Karpas-422 (cell line): ENCODE results near the gene APLP2. TPM values are rescaled to one million over a fixed set of nuclear protein-coding genes. Genes with fewer than 3 reads are reported as not detected.

ENCODE experiments used
- DNase-seq: peaks from one replicate; pipeline ENCODE4 v3.0.0-alpha.2; 2015
- H2AFZ ChIP-seq: fragments of 200-600 bp; sonication (generic); 2 replicates; pipeline ENCODE4 v1.6.1; 2014; ENCODE audit warnings: antibody characterized with exemption, low read length, mixed read lengths
- H3K27ac ChIP-seq: fragments of 200-600 bp; sonication (generic); 2 replicates; pipeline ENCODE4 v1.5.1; 2014; ENCODE audit warnings: mild to moderate bottlenecking, low read length, moderate library complexity
- H3K27me3 ChIP-seq: fragments of 200-600 bp; sonication (generic); 2 replicates; pipeline ENCODE4 v1.6.1; 2014; ENCODE audit warnings: low read length, mixed read lengths
- H3K36me3 ChIP-seq: fragments of 200-600 bp; sonication (generic); 2 replicates; pipeline ENCODE4 v1.6.1; 2014; ENCODE audit warnings: low read length, mixed read lengths; ENCODE audit not compliant: insufficient read depth
- H3K4me1 ChIP-seq: fragments of 200-600 bp; sonication (generic); 2 replicates; pipeline ENCODE4 v1.6.1; 2014; ENCODE audit warnings: mild to moderate bottlenecking, low read length, mixed read lengths
- H3K4me2 ChIP-seq: fragments of 200-600 bp; sonication (generic); 2 replicates; pipeline ENCODE4 v1.6.1; 2014; ENCODE audit warnings: low read length, low read depth, mild to moderate bottlenecking; ENCODE audit not compliant: poor library complexity, severe bottlenecking
- H3K4me3 ChIP-seq: fragments of 200-600 bp; sonication (generic); 2 replicates; pipeline ENCODE4 v1.5.1; 2014; ENCODE audit warnings: mild to moderate bottlenecking, antibody characterized with exemption, low read length, mixed read lengths
- H3K79me2 ChIP-seq: fragments of 200-600 bp; sonication (generic); 2 replicates; pipeline ENCODE4 v1.6.1; 2014; ENCODE audit warnings: mild to moderate bottlenecking, low read length, mixed read lengths
- H3K9ac ChIP-seq: fragments of 200-600 bp; sonication (generic); 2 replicates; pipeline ENCODE4 v1.6.0; 2014; ENCODE audit warnings: low read length
- H3K9me2 ChIP-seq: fragments of 200-600 bp; sonication (generic), shearing (Covaris generic); replicated peaks from 2 replicates; pipeline ENCODE4 v1.6.0; 2014; ENCODE audit warnings: mild to moderate bottlenecking, low read length, moderate library complexity; ENCODE audit not compliant: insufficient read depth
- H3K9me3 ChIP-seq: fragments of 300-700, 200-600 bp; sonication (generic); 2 replicates; pipeline ENCODE4 v1.6.1; 2014; ENCODE audit warnings: low read length, mixed read lengths
- H4K20me1 ChIP-seq: fragments of 200-600 bp; sonication (generic); 2 replicates; pipeline ENCODE4 v1.6.1; 2014; ENCODE audit warnings: mild to moderate bottlenecking, antibody characterized with exemption, low read length, low read depth; ENCODE audit not compliant: insufficient read depth
- total RNA-seq: library from RNA; depleted of rRNA; stranded (reverse); fragments of >200 nt; shearing (Covaris generic); gene quantifications from 2 replicates; pipeline ENCODE4 v1.2.3, GENCODE V29; 2014; ENCODE audit warnings: low replicate concordance

Gene APLP2
- total RNA-seq, 1 experiment from 2014 or later: 50.8 TPM

- Histone ChIP-seq H2AFZ (no peak overlapping the region), H4K20me1 (no peaks in the 10 kb centered on the region), H3K4me2 (no peak overlapping the region), H3K36me3 (peaks cover under 1% of the 10 kb centered on the region; the same call in 1 of the 2 replicates), H3K9ac (no peak overlapping the region), H3K79me2 (peaks cover 3% of the 10 kb centered on the region; the same call in 1 of the 2 replicates), H3K27ac (no peak overlapping the region), H3K4me3 (no peak overlapping the region), H3K9me2 (no peaks in the 10 kb centered on the region), H3K4me1 (peaks cover 6% of the 10 kb centered on the region), H3K27me3 (no peaks in the 10 kb centered on the region), H3K9me3 (no peaks in the 10 kb centered on the region)
- no peak for DNase-seq
Measured at GRCh38 chr11:130127509-130127908, 57.8 kb downstream of the APLP2 start.

- Histone ChIP-seq H3K27ac (no peak overlapping the region), H3K79me2 (peaks cover 3% of the 10 kb centered on the region; the same call in 1 of the 2 replicates), H3K27me3 (no peaks in the 10 kb centered on the region), H4K20me1 (no peaks in the 10 kb centered on the region), H3K9ac (no peak overlapping the region), H2AFZ (no peak overlapping the region), H3K9me2 (no peaks in the 10 kb centered on the region), H3K4me2 (no peak overlapping the region), H3K4me3 (no peak overlapping the region), H3K4me1 (peaks cover 6% of the 10 kb centered on the region), H3K9me3 (no peaks in the 10 kb centered on the region), H3K36me3 (peaks cover 3% of the 10 kb centered on the region; the same call in 1 of the 2 replicates)
- DNase-seq: no peak
Measured at GRCh38 chr11:130128626-130129025, 58.9 kb downstream of the APLP2 start.

GRCh38 chr11:130129922-130130321 is 60.2 kb downstream of the APLP2 start:
- Histone ChIP-seq H3K27ac (no peak overlapping the region), H2AFZ (no peak overlapping the region), H4K20me1 (no peaks in the 10 kb centered on the region), H3K4me2 (no peak overlapping the region), H3K4me3 (no peak overlapping the region), H3K79me2 (peaks cover 3% of the 10 kb centered on the region; the same call in 1 of the 2 replicates), H3K9me2 (no peaks in the 10 kb centered on the region), H3K9ac (no peak overlapping the region), H3K36me3 (peaks cover 6% of the 10 kb centered on the region; the same call in 1 of the 2 replicates), H3K4me1 (peaks cover 6% of the 10 kb centered on the region), H3K27me3 (no peaks in the 10 kb centered on the region), H3K9me3 (no peaks in the 10 kb centered on the region)
- no peak for DNase-seq

- H3K4me1 ChIP-seq: peaks cover 6% of the 10 kb centered on the region
- no peaks in the 10 kb centered on the region for H3K9me3 ChIP-seq
- H3K79me2 ChIP-seq: peaks cover 3% of the 10 kb centered on the region; the same call in 1 of the 2 replicates
- no peak overlapping the region for H3K9ac ChIP-seq
- peak; percentile 83 for DNase-seq
- no peaks in the 10 kb centered on the region for H3K9me2 ChIP-seq
- H3K27ac ChIP-seq: no peak overlapping the region
- H4K20me1 ChIP-seq: no peaks in the 10 kb centered on the region
- H3K4me2 ChIP-seq: no peak overlapping the region
- peaks cover 6% of the 10 kb centered on the region; the same call in 1 of the 2 replicates for H3K36me3 ChIP-seq
- H2AFZ ChIP-seq: no peak overlapping the region
- no peaks in the 10 kb centered on the region for H3K27me3 ChIP-seq
- H3K4me3 ChIP-seq: no peak overlapping the region
Measured at GRCh38 chr11:130131961-130132850, 62.5 kb downstream of the APLP2 start.

- Histone ChIP-seq H3K9ac (no peak overlapping the region), H3K27ac (no peak overlapping the region), H3K9me2 (no peaks in the 10 kb centered on the region), H3K9me3 (no peaks in the 10 kb centered on the region), H3K4me3 (no peak overlapping the region), H3K27me3 (no peaks in the 10 kb centered on the region), H4K20me1 (no peaks in the 10 kb centered on the region), H3K36me3 (peaks cover 6% of the 10 kb centered on the region; the same call in 1 of the 2 replicates), H3K4me1 (peaks cover 6% of the 10 kb centered on the region), H2AFZ (no peak overlapping the region), H3K79me2 (peaks cover 3% of the 10 kb centered on the region; the same call in 1 of the 2 replicates), H3K4me2 (no peak overlapping the region)
- no peak for DNase-seq
Measured at GRCh38 chr11:130133716-130134115, 64.0 kb downstream of the APLP2 start.

GRCh38 chr11:130136107-130136506 is 66.4 kb downstream of the APLP2 start:
- Histone ChIP-seq H3K79me2 (peaks cover 3% of the 10 kb centered on the region; the same call in 1 of the 2 replicates), H4K20me1 (no peaks in the 10 kb centered on the region), H3K27me3 (no peaks in the 10 kb centered on the region), H3K9ac (no peak overlapping the region), H3K36me3 (peaks cover 6% of the 10 kb centered on the region; the same call in 1 of the 2 replicates), H3K27ac (no peak overlapping the region), H3K9me2 (no peaks in the 10 kb centered on the region), H3K4me3 (no peak overlapping the region), H2AFZ (no peak overlapping the region), H3K4me2 (no peak overlapping the region), H3K4me1 (peaks cover 6% of the 10 kb centered on the region), H3K9me3 (no peaks in the 10 kb centered on the region)
- no peak for DNase-seq

GRCh38 chr11:130137999-130138398 is 68.3 kb downstream of the APLP2 start:
- Histone ChIP-seq H3K4me3 (no peak overlapping the region), H3K4me1 (no peaks in the 10 kb centered on the region), H4K20me1 (no peaks in the 10 kb centered on the region), H3K79me2 (no peaks in the 10 kb centered on the region), H2AFZ (no peak overlapping the region), H3K27me3 (no peaks in the 10 kb centered on the region), H3K9me3 (no peaks in the 10 kb centered on the region), H3K27ac (no peak overlapping the region), H3K9ac (no peak overlapping the region), H3K9me2 (no peaks in the 10 kb centered on the region), H3K36me3 (0 out of 2 replicates have a peak, but pooled peaks cover 3% of the 10 kb centered on the region), H3K4me2 (no peak overlapping the region)
- no peak for DNase-seq

- H3K79me2 ChIP-seq: no peaks in the 10 kb centered on the region
Measured at GRCh38 chr11:130139401-130139800, 69.7 kb downstream of the APLP2 start.

More at GRCh38 chr11:130139401-130139800, 69.7 kb downstream of the APLP2 start:
- H3K9me3 ChIP-seq: no peaks in the 10 kb centered on the region
- H3K27ac ChIP-seq: no peak overlapping the region
- no peak for DNase-seq
- H3K36me3 ChIP-seq: no peaks in the 10 kb centered on the region; the same call in 1 of the 2 replicates
- no peak overlapping the region for H3K4me3 ChIP-seq
- H3K4me2 ChIP-seq: no peak overlapping the region
- no peaks in the 10 kb centered on the region for H3K4me1 ChIP-seq
- no peak overlapping the region for H2AFZ ChIP-seq
- H3K9ac ChIP-seq: no peak overlapping the region
- no peaks in the 10 kb centered on the region for H3K9me2 ChIP-seq
- no peaks in the 10 kb centered on the region for H4K20me1 ChIP-seq
- H3K27me3 ChIP-seq: no peaks in the 10 kb centered on the region
